ENCODE measurements around the gene CATSPERE.

DNA sequence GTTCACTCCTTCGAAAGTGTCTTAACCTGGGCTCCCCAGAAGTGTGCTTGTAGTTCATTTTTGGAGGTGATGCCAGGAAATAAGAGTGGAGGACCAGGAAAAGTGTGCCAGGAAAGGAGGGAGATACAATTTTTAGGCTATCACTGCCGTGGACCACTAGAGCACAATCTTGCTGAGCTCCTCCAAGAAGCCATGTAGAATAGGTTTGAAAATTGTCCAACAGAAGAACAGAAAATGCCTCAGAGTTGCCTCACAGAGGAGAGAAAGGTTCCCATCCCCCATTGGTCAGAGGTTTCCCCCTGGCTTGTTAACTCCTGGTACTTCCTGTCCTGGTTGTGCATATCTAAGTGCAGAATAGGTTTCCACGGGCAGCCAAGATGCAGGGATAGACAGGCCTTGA is 41.6 kb downstream of the CATSPERE start:
- TF ChIP-seq, protein P1, sequence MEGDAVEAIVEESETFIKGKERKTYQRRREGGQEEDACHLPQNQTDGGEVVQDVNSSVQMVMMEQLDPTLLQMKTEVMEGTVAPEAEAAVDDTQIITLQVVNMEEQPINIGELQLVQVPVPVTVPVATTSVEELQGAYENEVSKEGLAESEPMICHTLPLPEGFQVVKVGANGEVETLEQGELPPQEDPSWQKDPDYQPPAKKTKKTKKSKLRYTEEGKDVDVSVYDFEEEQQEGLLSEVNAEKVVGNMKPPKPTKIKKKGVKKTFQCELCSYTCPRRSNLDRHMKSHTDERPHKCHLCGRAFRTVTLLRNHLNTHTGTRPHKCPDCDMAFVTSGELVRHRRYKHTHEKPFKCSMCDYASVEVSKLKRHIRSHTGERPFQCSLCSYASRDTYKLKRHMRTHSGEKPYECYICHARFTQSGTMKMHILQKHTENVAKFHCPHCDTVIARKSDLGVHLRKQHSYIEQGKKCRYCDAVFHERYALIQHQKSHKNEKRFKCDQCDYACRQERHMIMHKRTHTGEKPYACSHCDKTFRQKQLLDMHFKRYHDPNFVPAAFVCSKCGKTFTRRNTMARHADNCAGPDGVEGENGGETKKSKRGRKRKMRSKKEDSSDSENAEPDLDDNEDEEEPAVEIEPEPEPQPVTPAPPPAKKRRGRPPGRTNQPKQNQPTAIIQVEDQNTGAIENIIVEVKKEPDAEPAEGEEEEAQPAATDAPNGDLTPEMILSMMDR (IDR thresholded peaks at IDR 0.05; ENCODE audit: control extremely low read depth in 1 of 3, insufficient read depth in 1 of 3, low read depth in 1 of 3, low read length in 3 of 3) = no peak
- no peak for TF ChIP-seq RAD21 (IDR thresholded peaks at IDR 0.05 in 1 of 2, conservative IDR thresholded peaks at IDR 0.05 in 1 of 2; ENCODE audit: low read depth in 2 of 2, low read length in 2 of 2)
- TF ChIP-seq CBX5 (IDR thresholded peaks at IDR 0.05; ENCODE audit: low read depth, low read length) = no peak
- no peak for TF ChIP-seq SIX5 (IDR thresholded peaks at IDR 0.05; ENCODE audit: low read depth, low read length)
- TF ChIP-seq, protein P2, sequence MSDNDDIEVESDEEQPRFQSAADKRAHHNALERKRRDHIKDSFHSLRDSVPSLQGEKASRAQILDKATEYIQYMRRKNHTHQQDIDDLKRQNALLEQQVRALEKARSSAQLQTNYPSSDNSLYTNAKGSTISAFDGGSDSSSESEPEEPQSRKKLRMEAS (IDR thresholded peaks at IDR 0.05) = no peak
- no peak for TF ChIP-seq TAF1 (IDR thresholded peaks at IDR 0.05; ENCODE audit: low read depth, low read length)
- no peak for TF ChIP-seq JUN (IDR thresholded peaks at IDR 0.05; ENCODE audit: low read depth, low read length)
- no peak for TF ChIP-seq EZH2 (IDR thresholded peaks at IDR 0.05; ENCODE audit: low read depth, low read length, severe bottlenecking)
